DMS153 (cell line): Measurements from ENCODE around the gene MYL4.

Experiments
- DNase-seq: peaks from one replicate; lab custom pipeline; 2025; lab: John Stamatoyannopoulos, UW

Gene MYL4

GRCh38 chr17:47273245-47273644, 64.1 kb downstream of the MYL4 start:
- DNase-seq, result no peak
